KMS-11 (cell line): Measurements from ENCODE around the gene PHAF1.

Source experiments
- H2AFZ ChIP-seq: fragments of 200-600 bp; sonication (generic); 2 replicates; pipeline ENCODE4 v1.6.1; 2016; ENCODE audit warnings: antibody characterized with exemption, mixed run types, low read depth
- H3K27ac ChIP-seq: fragments of 200-600 bp; sonication (generic); 2 replicates; pipeline ENCODE4 v1.6.1; 2016; ENCODE audit warnings: mild to moderate bottlenecking, mixed run types
- H3K27me3 ChIP-seq: fragments of 200-600 bp; sonication (generic); 2 replicates; pipeline ENCODE4 v1.6.1; 2017; ENCODE audit warnings: mild to moderate bottlenecking, low read depth, mixed run types, moderate library complexity; ENCODE audit not compliant: insufficient read depth
- H3K36me3 ChIP-seq: fragments of 200-600 bp; sonication (generic); 2 replicates; pipeline ENCODE4 v1.6.1; 2017; ENCODE audit warnings: mild to moderate bottlenecking, mixed run types; ENCODE audit not compliant: insufficient read depth
- H3K4me1 ChIP-seq: fragments of 200-600 bp; sonication (generic); 2 replicates; pipeline ENCODE4 v1.6.1; 2016; ENCODE audit warnings: mild to moderate bottlenecking, low read depth, mixed run types; ENCODE audit not compliant: poor library complexity, severe bottlenecking
- H3K4me2 ChIP-seq: fragments of 200-600 bp; sonication (generic); 2 replicates; pipeline ENCODE4 v1.7.0; 2016; ENCODE audit warnings: mild to moderate bottlenecking, mixed run types
- H3K4me3 ChIP-seq: fragments of 200-600 bp; sonication (generic); IDR thresholded peaks from 2 replicates; pipeline ENCODE4 v1.6.1; 2017; ENCODE audit warnings: low read depth, low read length, mixed read lengths; ENCODE audit not compliant: insufficient read depth
- H3K79me2 ChIP-seq: fragments of 200-600 bp; sonication (generic); 2 replicates; pipeline ENCODE4 v1.6.1; 2016; ENCODE audit warnings: low read depth, mixed run types; ENCODE audit not compliant: insufficient read depth
- H3K9ac ChIP-seq: fragments of 200-600 bp; sonication (generic); 2 replicates; pipeline ENCODE4 v1.6.1; 2016; ENCODE audit warnings: mild to moderate bottlenecking, mixed run types
- H4K20me1 ChIP-seq: fragments of 200-600 bp; sonication (generic); 2 replicates; pipeline ENCODE4 v1.6.1; 2016; ENCODE audit warnings: mild to moderate bottlenecking, mixed run types; ENCODE audit not compliant: insufficient read depth
- TF ChIP-seq, protein P1 (sequence below): fragments of 200-600 bp; sonication (generic); conservative IDR thresholded peaks from 2 replicates; pipeline ENCODE4 v1.6.1; 2017; ENCODE audit warnings: low read depth, mild to moderate bottlenecking, antibody characterized with exemption, low read length, moderate library complexity, mixed read lengths

Gene PHAF1

DNA sequence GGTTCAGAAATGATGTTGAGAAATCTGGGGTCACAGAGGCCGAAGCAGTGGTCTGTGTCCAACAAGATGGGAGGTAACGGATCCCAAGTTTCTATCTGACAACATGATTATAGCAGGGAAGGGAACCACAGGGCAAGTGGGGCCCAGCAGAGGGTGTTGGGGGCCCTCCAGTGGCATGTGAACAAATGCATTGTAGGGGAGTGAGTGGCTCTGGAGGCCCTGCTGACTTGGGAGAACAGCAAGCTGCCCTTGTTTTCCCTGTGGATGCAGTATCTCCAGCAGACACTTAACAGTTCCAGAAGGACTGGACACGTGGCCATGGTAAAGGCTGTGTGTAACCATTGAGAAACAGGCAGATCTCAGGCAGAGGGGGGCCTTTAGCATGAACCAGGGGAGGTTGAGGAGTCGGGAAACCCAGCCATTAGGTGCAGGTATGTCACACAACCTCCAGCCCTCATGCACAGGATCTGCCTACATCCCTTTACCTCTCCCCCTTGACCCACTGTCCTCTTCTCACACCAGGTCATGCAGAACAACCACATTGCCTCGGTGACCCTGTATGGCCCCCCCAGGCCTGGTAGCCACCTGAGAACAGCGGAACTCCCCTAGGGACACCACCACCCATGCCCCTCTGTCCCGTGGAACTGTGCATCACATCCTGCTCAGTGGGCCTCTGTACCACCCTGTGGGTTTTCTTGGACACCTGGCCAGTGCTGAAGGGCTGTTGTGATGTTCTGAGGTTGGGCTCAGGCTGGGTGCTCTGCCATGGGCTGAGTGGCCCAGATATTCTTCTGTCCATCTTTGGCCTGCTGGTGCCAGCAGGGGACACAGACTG is 37.0 kb downstream of the PHAF1 start:
- H2AFZ ChIP-seq: no peak overlapping the region
- H3K4me3 ChIP-seq: no peak overlapping the region
- peaks cover 2% of the 10 kb centered on the region for H3K4me1 ChIP-seq
- H3K4me2 ChIP-seq: no peak overlapping the region
- H3K27me3 ChIP-seq: no peaks in the 10 kb centered on the region
- TF ChIP-seq, protein P1, sequence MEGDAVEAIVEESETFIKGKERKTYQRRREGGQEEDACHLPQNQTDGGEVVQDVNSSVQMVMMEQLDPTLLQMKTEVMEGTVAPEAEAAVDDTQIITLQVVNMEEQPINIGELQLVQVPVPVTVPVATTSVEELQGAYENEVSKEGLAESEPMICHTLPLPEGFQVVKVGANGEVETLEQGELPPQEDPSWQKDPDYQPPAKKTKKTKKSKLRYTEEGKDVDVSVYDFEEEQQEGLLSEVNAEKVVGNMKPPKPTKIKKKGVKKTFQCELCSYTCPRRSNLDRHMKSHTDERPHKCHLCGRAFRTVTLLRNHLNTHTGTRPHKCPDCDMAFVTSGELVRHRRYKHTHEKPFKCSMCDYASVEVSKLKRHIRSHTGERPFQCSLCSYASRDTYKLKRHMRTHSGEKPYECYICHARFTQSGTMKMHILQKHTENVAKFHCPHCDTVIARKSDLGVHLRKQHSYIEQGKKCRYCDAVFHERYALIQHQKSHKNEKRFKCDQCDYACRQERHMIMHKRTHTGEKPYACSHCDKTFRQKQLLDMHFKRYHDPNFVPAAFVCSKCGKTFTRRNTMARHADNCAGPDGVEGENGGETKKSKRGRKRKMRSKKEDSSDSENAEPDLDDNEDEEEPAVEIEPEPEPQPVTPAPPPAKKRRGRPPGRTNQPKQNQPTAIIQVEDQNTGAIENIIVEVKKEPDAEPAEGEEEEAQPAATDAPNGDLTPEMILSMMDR: no peak
- H3K79me2 ChIP-seq: no peaks in the 10 kb centered on the region
- H3K36me3 ChIP-seq: peaks cover 4% of the 10 kb centered on the region; the same call in 1 of the 2 replicates
- no peak overlapping the region for H3K27ac ChIP-seq
- H4K20me1 ChIP-seq: no peaks in the 10 kb centered on the region
- H3K9ac ChIP-seq: no peak overlapping the region

DNA sequence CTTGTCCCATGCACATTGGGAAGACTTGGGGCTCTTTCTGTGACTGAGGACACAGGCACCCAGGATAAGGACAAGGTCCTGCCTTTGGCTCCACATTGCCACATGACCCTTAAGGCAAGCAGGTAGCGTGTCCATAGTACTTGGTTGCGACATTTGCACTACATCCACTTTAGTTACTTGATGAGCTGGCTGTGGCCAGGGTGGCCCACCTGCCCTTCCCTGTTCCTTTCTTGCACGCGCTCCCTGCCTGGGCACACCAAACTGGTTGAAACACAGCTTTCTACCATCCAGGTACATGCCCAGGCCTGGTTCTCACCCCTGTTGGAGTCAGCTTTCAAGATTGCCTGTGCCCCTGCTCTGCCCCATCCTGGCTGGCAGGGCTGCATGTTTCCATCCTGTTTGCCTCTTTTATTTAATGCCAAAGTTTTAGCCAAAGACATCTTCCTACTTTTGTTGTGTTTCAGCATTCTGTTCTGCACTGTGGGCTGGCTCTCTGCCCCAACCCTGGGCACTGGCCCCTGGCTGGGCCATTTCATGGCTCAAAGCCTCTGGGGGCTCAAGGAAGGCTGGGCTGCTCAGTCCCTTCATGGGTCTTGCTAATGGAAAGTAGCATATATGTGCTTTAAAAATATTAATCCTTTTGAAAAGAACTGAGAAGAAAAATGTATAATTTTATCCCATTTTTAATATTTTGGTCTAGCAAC is 37.8 kb downstream of the PHAF1 start:
- H3K27ac ChIP-seq: no peak overlapping the region
- H3K27me3 ChIP-seq: no peaks in the 10 kb centered on the region
- no peak overlapping the region for H3K4me3 ChIP-seq
- H3K79me2 ChIP-seq: no peaks in the 10 kb centered on the region
- no peak overlapping the region for H2AFZ ChIP-seq
- H3K9ac ChIP-seq: no peak overlapping the region
- TF ChIP-seq, protein P1: no peak
- no peak overlapping the region for H3K4me2 ChIP-seq
- H3K4me1 ChIP-seq: peaks cover 2% of the 10 kb centered on the region
- no peaks in the 10 kb centered on the region for H4K20me1 ChIP-seq
- H3K36me3 ChIP-seq: peaks cover 4% of the 10 kb centered on the region; the same call in 1 of the 2 replicates

DNA sequence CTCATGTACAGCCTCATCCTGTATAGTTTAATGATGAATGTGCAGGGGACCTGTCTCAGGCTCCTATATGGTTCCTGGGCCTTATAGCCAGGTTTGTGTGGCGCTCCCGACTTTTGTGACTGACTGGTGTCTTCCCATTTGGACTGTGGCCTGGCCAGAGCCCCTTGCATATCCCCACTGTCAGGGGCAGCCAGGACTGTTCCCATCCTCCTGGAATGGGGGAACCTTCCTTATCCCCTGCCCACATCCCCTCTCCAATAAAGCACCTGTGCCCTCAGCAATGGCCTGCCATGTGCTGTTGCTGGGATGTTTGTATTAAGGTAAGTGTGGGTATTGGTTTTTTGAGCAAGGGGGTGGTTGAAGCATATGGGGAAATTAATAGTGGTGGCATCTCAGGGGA is 38.5 kb downstream of the PHAF1 start:
- Histone ChIP-seq H3K36me3 (peaks cover 4% of the 10 kb centered on the region; the same call in 1 of the 2 replicates), H3K27ac (no peak overlapping the region), H3K27me3 (no peaks in the 10 kb centered on the region), H3K4me2 (no peak overlapping the region), H3K4me1 (peaks cover 2% of the 10 kb centered on the region), H3K79me2 (no peaks in the 10 kb centered on the region), H2AFZ (no peak overlapping the region), H3K4me3 (no peak overlapping the region), H4K20me1 (no peaks in the 10 kb centered on the region), H3K9ac (no peak overlapping the region)
- TF ChIP-seq, protein P1: no peak

GRCh38 chr16:67148656-67149275 is 39.0 kb downstream of the PHAF1 start:
- Histone ChIP-seq H3K4me2 (no peak overlapping the region), H4K20me1 (no peaks in the 10 kb centered on the region), H3K36me3 (peaks cover 4% of the 10 kb centered on the region; the same call in 1 of the 2 replicates), H2AFZ (no peak overlapping the region), H3K27ac (no peak overlapping the region), H3K27me3 (no peaks in the 10 kb centered on the region), H3K4me3 (no peak overlapping the region), H3K9ac (no peak overlapping the region), H3K79me2 (no peaks in the 10 kb centered on the region), H3K4me1 (peaks cover 2% of the 10 kb centered on the region)
- TF ChIP-seq, protein P1: no peak
